HCT116 (cell line): ENCODE results near the gene RGS9BP.

Experiments
- CTCF ChIP-seq, 3 experiments: fragments of 200-600 bp in 1 of 3; sonication (generic) in 1 of 3; IDR thresholded peaks in 2 of 3; conservative IDR thresholded peaks in 1 of 3; 2 replicates each; pipeline ENCODE4 v1.5.1; 2012 to 2017; ENCODE audit warnings: low read depth in 2 of 3, low read length in 2 of 3, antibody characterized with exemption in 1 of 3, borderline replicate concordance in 1 of 3, control low read depth in 1 of 3, mild to moderate bottlenecking in 1 of 3, mixed read lengths in 1 of 3, mixed run types in 1 of 3, moderate library complexity in 1 of 3; ENCODE audit not compliant: insufficient read depth in 1 of 3
- ELF1 ChIP-seq: IDR thresholded peaks from 2 replicates; pipeline ENCODE4 v1.6.1; 2012; ENCODE audit warnings: low read depth, borderline replicate concordance
- EZH2 ChIP-seq: fragments of 200-600 bp; sonication (generic); IDR thresholded peaks from 2 replicates; pipeline ENCODE4 v1.6.1; 2017; ENCODE audit warnings: antibody characterized with exemption, mixed run types
- EZH2phosphoT487 ChIP-seq: fragments of 200-600 bp; IDR thresholded peaks from 2 replicates; pipeline ENCODE4 v1.6.1; 2018; ENCODE audit warnings: antibody characterized with exemption, borderline replicate concordance
- JUND ChIP-seq: IDR thresholded peaks from 2 replicates; pipeline ENCODE4 v1.6.1; 2012
- POLR2A ChIP-seq: IDR thresholded peaks from 2 replicates; pipeline ENCODE4 v1.7.0; 2011; ENCODE audit warnings: borderline replicate concordance; ENCODE audit not compliant: insufficient read depth, insufficient read length; ENCODE audit errors: extremely low read depth
- POLR2AphosphoS5 ChIP-seq: IDR thresholded peaks from 2 replicates; pipeline ENCODE4 v1.6.1; 2011; ENCODE audit warnings: mild to moderate bottlenecking, low read depth, low read length, moderate library complexity
- RAD21 ChIP-seq: IDR thresholded peaks from 2 replicates; pipeline ENCODE4 v1.6.1; 2012; ENCODE audit warnings: low read depth, mild to moderate bottlenecking
- REST ChIP-seq: IDR thresholded peaks from 2 replicates; pipeline ENCODE4 v1.6.1; 2012; ENCODE audit warnings: low read depth
- SP1 ChIP-seq: IDR thresholded peaks from 2 replicates; pipeline ENCODE4 v1.6.1; 2012; ENCODE audit warnings: low read depth
- YY1 ChIP-seq: IDR thresholded peaks from 2 replicates; pipeline ENCODE4 v1.6.1; 2011; ENCODE audit warnings: low read length, low read depth, moderate library complexity, mild to moderate bottlenecking; ENCODE audit not compliant: insufficient replicate concordance; ENCODE audit errors: extremely low read depth

- TF ChIP-seq CTCF (IDR thresholded peaks at IDR 0.05 in 2 of 3, conservative IDR thresholded peaks at IDR 0.05 in 1 of 3; ENCODE audit: borderline replicate concordance in 1 of 3, insufficient read depth in 1 of 3, low read depth in 2 of 3, low read length in 2 of 3): no peak
- TF ChIP-seq RAD21: no peak
- TF ChIP-seq POLR2A: no peak
- TF ChIP-seq EZH2: no peak
- no peak for TF ChIP-seq YY1
- no peak for TF ChIP-seq REST
- TF ChIP-seq JUND: no peak
- no peak for TF ChIP-seq ELF1
- no peak for TF ChIP-seq POLR2AphosphoS5
- no peak for TF ChIP-seq EZH2phosphoT487
- TF ChIP-seq SP1: no peak
These were observed 1.3 kb downstream of the RGS9BP start for GRCh38 chr19:32676895-32677359.
